ENCODE data around the gene IGF1R. TPM values are rescaled to one million over a fixed set of nuclear protein-coding genes. Genes with fewer than 3 reads are reported as not detected.

The IGF1R gene
- total RNA-seq, 1 experiment from 2014 or later: 16.3 TPM

GRCh38 chr15:98842973-98843285 lies 194.6 kb downstream of the IGF1R start:
- Histone ChIP-seq H4K20me1 (ENCODE audit: insufficient read depth) (no peaks in the 10 kb centered on the region), H3K9ac (ENCODE audit: low read length) (no peak overlapping the region), H3K36me3 (ENCODE audit: control insufficient read depth in 1 of 2, insufficient read depth in 2 of 2, low read length in 2 of 2) (no peaks in the 10 kb centered on the region), H3K27ac (ENCODE audit: low read depth, low read length) (no peak overlapping the region), H3K79me2 (ENCODE audit: insufficient read depth, low read length) (no peaks in the 10 kb centered on the region), H3K9me2 (ENCODE audit: insufficient read depth) (no peaks in the 10 kb centered on the region), H3K27me3 (ENCODE audit: insufficient read depth, low read length) (no peaks in the 10 kb centered on the region), H3K9me3 (ENCODE audit: control insufficient read depth in 1 of 2, insufficient read depth in 1 of 2, low read depth in 1 of 2, low read length in 2 of 2) (no peaks in the 10 kb centered on the region), H3K4me3 (replicated peaks in 1 of 2; ENCODE audit: low read depth in 1 of 2, low read length in 2 of 2) (no peak overlapping the region), H2AFZ (ENCODE audit: low read depth, low read length, poor library complexity, severe bottlenecking) (no peak overlapping the region), H3K4me1 (ENCODE audit: control insufficient read depth in 1 of 2, insufficient read depth in 2 of 2, low read length in 2 of 2) (peaks cover 0 to 3% of the 10 kb centered on the region in 2 experiments; a peak in 1 of 4 replicates), H3K4me2 (ENCODE audit: low read length) (no peak overlapping the region)
- BruUV-seq (replicated peaks): no TSS peak
- CTCF ChIA-PET: no interaction called here
- TF ChIP-seq, protein P1, sequence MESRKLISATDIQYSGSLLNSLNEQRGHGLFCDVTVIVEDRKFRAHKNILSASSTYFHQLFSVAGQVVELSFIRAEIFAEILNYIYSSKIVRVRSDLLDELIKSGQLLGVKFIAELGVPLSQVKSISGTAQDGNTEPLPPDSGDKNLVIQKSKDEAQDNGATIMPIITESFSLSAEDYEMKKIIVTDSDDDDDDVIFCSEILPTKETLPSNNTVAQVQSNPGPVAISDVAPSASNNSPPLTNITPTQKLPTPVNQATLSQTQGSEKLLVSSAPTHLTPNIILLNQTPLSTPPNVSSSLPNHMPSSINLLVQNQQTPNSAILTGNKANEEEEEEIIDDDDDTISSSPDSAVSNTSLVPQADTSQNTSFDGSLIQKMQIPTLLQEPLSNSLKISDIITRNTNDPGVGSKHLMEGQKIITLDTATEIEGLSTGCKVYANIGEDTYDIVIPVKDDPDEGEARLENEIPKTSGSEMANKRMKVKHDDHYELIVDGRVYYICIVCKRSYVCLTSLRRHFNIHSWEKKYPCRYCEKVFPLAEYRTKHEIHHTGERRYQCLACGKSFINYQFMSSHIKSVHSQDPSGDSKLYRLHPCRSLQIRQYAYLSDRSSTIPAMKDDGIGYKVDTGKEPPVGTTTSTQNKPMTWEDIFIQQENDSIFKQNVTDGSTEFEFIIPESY (IDR thresholded peaks at IDR 0.05; ENCODE audit: extremely low read depth, insufficient replicate concordance, low read length): no peak
- TF ChIP-seq SP1 (IDR thresholded peaks at IDR 0.05; ENCODE audit: low read depth) (no peak), POLR2AphosphoS5 (IDR thresholded peaks at IDR 0.05; ENCODE audit: low read depth, low read length) (no peak), ZNF274 (IDR thresholded peaks at IDR 0.05; ENCODE audit: low read depth, low read length) (no peak), SIN3A (IDR thresholded peaks at IDR 0.05; ENCODE audit: low read depth) (no peak)
- TF ChIP-seq, protein P2, sequence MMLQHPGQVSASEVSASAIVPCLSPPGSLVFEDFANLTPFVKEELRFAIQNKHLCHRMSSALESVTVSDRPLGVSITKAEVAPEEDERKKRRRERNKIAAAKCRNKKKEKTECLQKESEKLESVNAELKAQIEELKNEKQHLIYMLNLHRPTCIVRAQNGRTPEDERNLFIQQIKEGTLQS (IDR thresholded peaks at IDR 0.05): no peak
- ATAC-seq: no peak
- DNase-seq (ENCODE audit: low read depth, low spot score): no peak
- intact Hi-C loops (cut with micrococcal nuclease): no loop called here
- POLR2A ChIA-PET: no interaction called here
- RAD21 ChIA-PET (ENCODE audit: low non-redundant PET in 1 of 2, low total read pairs in 2 of 2, uncharacterized antibody in 2 of 2, unreplicated experiment in 2 of 2): no interaction called here

DNA sequence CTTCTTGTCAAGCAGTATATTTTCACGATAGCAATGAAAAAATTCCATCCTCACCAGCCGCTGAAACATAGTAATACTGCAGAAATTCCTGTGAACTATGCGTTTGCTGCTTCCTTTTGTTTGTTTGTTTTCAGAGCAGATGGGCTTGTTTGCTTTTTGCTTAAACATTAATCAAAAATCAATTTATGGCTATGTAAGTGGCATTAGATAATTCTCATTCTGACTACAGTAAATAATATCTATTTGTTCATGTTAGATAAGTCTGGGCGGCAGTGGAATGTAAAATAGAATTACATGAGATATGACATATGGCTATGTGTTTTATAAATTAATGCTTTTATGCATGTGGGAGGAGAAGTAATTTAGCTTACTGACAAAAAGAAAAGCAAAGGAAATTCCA lies 195.5 kb downstream of the IGF1R start:
- intact Hi-C loops (cut with micrococcal nuclease): no loop called here
- H3K27ac ChIP-seq (ENCODE audit: low read depth, low read length): no peak overlapping the region
- CTCF ChIA-PET: no interaction called here

More for the DNA sequence above, 195.5 kb downstream of the IGF1R start:
- ATAC-seq (no peak), DNase-seq (ENCODE audit: low read depth, low spot score) (no peak)
- no peaks in the 10 kb centered on the region for H4K20me1 ChIP-seq (ENCODE audit: insufficient read depth)
- H3K9me3 ChIP-seq (ENCODE audit: control insufficient read depth in 1 of 2, insufficient read depth in 1 of 2, low read depth in 1 of 2, low read length in 2 of 2): no peaks in the 10 kb centered on the region
- TF ChIP-seq SIN3A (IDR thresholded peaks at IDR 0.05; ENCODE audit: low read depth) (no peak), SP1 (IDR thresholded peaks at IDR 0.05; ENCODE audit: low read depth) (no peak), CBX3 (IDR thresholded peaks at IDR 0.05; ENCODE audit: low read depth) (no peak), REST (IDR thresholded peaks at IDR 0.05; ENCODE audit: low read depth) (no peak)
- H3K36me3 ChIP-seq (ENCODE audit: control insufficient read depth in 1 of 2, insufficient read depth in 2 of 2, low read length in 2 of 2): no peaks in the 10 kb centered on the region
- no peak overlapping the region for H3K9ac ChIP-seq (ENCODE audit: low read length)
- H2AFZ ChIP-seq (ENCODE audit: low read depth, low read length, poor library complexity, severe bottlenecking): no peak overlapping the region
- no peaks in the 10 kb centered on the region for H3K27me3 ChIP-seq (ENCODE audit: insufficient read depth, low read length)
- ChIA-PET POLR2A (no interaction called here), RAD21 (ENCODE audit: low non-redundant PET in 1 of 2, low total read pairs in 2 of 2, uncharacterized antibody in 2 of 2, unreplicated experiment in 2 of 2) (no interaction called here)
- H3K4me1 ChIP-seq (ENCODE audit: control insufficient read depth in 1 of 2, insufficient read depth in 2 of 2, low read length in 2 of 2): peaks cover 0 to 3% of the 10 kb centered on the region in 2 experiments; a peak in 1 of 4 replicates
- no peak overlapping the region for H3K4me2 ChIP-seq (ENCODE audit: low read length)
- H3K79me2 ChIP-seq (ENCODE audit: insufficient read depth, low read length): no peaks in the 10 kb centered on the region
- no peak overlapping the region for H3K4me3 ChIP-seq (replicated peaks in 1 of 2; ENCODE audit: low read depth in 1 of 2, low read length in 2 of 2)
- H3K9me2 ChIP-seq (ENCODE audit: insufficient read depth): no peaks in the 10 kb centered on the region
- no TSS peak for BruUV-seq (replicated peaks)
